Immature natural killer cell (primary cell): ENCODE results near the gene JAK1. TPM values are rescaled to one million over a fixed set of nuclear protein-coding genes. Genes with fewer than 3 reads are reported as not detected.
A peak's percentile ranks its signal among the peaks of the same experiment; 100 is the strongest.

Experiments
- DNase-seq, 3 donors: peaks; one replicate each; pipeline ENCODE4 v3.0.0; 2022; ENCODE audit warnings: mixed read lengths in 1 of 3
- H3K27ac Mint-ChIP-seq, 6 donors: one replicate each; pipeline ENCODE4 v1.8.0; 2020; ENCODE audit warnings: mixed read lengths in 6 of 6, mild to moderate bottlenecking in 5 of 6, inconsistent platforms in 4 of 6, moderate library complexity in 3 of 6
- H3K27me3 Mint-ChIP-seq, 3 donors: one replicate each; pipeline ENCODE4 v1.8.0; 2020 to 2021; ENCODE audit warnings: low read depth in 3 of 3, mild to moderate bottlenecking in 3 of 3, mixed read lengths in 3 of 3, moderate library complexity in 3 of 3, inconsistent platforms in 1 of 3
- H3K36me3 Mint-ChIP-seq, 3 donors: one replicate each; pipeline ENCODE4 v1.8.0; 2020; ENCODE audit warnings: mixed read lengths in 3 of 3, inconsistent platforms in 2 of 3, mild to moderate bottlenecking in 2 of 3
- H3K4me1 Mint-ChIP-seq, 2 donors: one replicate each; pipeline ENCODE4 v1.8.0; 2020; ENCODE audit warnings: inconsistent platforms in 2 of 2, mild to moderate bottlenecking in 2 of 2, mixed read lengths in 2 of 2, moderate library complexity in 1 of 2
- H3K4me3 Mint-ChIP-seq, 5 donors: one replicate each; pipeline ENCODE4 v1.8.0; 2020; ENCODE audit warnings: mild to moderate bottlenecking in 5 of 5, mixed read lengths in 5 of 5, inconsistent platforms in 3 of 5, moderate library complexity in 3 of 5
- H3K9me3 Mint-ChIP-seq, 6 donors: one replicate each; pipeline ENCODE4 v1.8.0; 2020; ENCODE audit warnings: mild to moderate bottlenecking in 6 of 6, mixed read lengths in 6 of 6, inconsistent platforms in 4 of 6, moderate library complexity in 3 of 6
- polyA plus RNA-seq, 3 donors: library from polyadenylated mRNA; unstranded; fragments of 300-500 nt; fragmentation: Illumina TruSeq; gene quantifications; one replicate each; pipeline ENCODE4 v1.2.3, GENCODE V29; 2021

The JAK1 gene
- polyA plus RNA-seq, 3 donors from 2014 or later: 265 to 734 (median 416) TPM

DNA sequence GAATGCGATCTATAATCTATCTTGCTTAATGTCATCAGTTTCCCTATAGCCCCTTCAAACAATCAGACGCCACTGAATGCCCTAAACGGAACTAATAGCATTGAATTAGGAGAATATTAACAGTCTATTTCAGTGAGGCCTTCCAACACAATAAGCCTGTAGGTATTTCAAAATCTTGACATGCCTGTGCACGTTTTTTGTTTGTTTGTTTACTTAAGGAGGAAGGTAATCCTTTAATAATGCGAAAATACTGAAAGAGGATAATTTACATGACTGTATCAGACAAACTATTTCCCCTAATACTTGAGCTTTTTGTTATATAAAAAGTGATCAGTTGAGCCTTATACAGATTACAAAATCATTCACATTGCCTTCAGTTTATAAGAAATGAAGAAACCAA, 29.0 kb upstream of the JAK1 start:
- Mint-ChIP-seq H3K4me1 (peaks cover 11 to 14% of the 10 kb centered on the region in 2 donors), H3K36me3 (peaks cover 0 to 3% (median 0%) of the 10 kb centered on the region in 3 donors), H3K27ac (no peak overlapping the region), H3K4me3 (no peak overlapping the region), H3K9me3 (no peaks in the 10 kb centered on the region), H3K27me3 (peaks cover 0 to 2% (median 0%) of the 10 kb centered on the region in 3 donors)
- DNase-seq: no peak

DNA sequence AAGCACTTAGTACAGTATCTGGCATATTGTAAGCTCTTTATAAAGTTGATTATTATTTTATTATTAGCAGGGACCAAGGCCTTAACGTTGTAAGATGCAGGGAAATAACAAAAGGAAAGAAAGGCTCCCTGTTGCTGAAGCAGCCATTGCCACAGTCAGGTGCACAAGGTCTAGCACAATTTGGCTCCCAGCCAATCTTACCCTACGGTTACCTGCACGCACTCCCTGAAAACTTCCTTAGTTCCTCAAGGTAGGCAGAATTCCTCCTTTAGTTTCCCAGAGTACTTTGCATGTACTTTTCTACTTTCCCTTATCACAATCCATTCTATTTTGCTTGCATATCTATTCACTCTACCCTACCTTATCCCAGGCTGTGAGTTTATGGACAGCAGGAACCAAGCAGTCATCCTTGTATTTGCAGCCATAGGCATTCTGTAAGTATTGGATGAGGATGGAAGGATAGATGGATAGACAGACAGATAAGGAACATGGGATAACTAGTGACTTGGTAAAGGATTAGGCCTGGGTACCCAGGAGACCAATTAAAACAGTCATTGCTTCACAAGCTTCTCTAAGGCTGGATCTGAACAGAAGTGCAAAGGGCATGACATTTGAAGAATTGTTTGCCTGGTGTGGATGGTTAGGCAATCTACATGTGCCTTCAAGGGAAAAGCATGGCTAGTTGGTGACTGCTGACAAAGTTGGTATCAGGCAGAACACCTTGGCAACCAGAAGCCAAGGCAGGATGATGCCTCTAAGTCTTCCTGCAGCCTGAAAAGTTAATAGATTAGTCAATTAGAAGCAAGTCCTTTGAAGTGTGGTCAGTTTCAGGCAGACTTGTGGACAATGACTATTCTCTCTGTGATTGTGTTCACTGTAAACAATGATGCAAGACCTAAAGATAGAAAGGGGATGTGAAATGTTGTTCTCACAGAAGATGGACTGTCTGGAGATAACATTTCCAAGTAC, 20.8 kb upstream of the JAK1 start:
- peaks cover 12 to 18% of the 10 kb centered on the region in 2 donors for H3K4me1 Mint-ChIP-seq
- H3K9me3 Mint-ChIP-seq: no peaks in the 10 kb centered on the region
- DNase-seq: no peak
- H3K27ac Mint-ChIP-seq: peak overlapping the region in 1 of 6 donors; percentile 31
- no peaks in the 10 kb centered on the region for H3K27me3 Mint-ChIP-seq
- H3K36me3 Mint-ChIP-seq: peaks cover 0 to 5% (median 0%) of the 10 kb centered on the region in 3 donors
- H3K4me3 Mint-ChIP-seq: no peak overlapping the region

GRCh38 chr1:64984737-64985136, 18.4 kb upstream of the JAK1 start:
- Mint-ChIP-seq H3K27ac (peak overlapping the region in 1 of 6 donors; percentile 31), H3K4me1 (peaks cover 6 to 11% of the 10 kb centered on the region in 2 donors), H3K9me3 (no peaks in the 10 kb centered on the region), H3K4me3 (no peak overlapping the region), H3K36me3 (peaks cover 0 to 5% (median 0%) of the 10 kb centered on the region in 3 donors), H3K27me3 (no peaks in the 10 kb centered on the region)
- no peak for DNase-seq

- Mint-ChIP-seq H3K4me3 (no peak overlapping the region), H3K36me3 (peaks cover 0 to 5% (median 0%) of the 10 kb centered on the region in 3 donors), H3K4me1 (peaks cover 6 to 11% of the 10 kb centered on the region in 2 donors), H3K9me3 (no peaks in the 10 kb centered on the region), H3K27ac (no peak overlapping the region), H3K27me3 (no peaks in the 10 kb centered on the region)
- DNase-seq: no peak
These were observed 17.8 kb upstream of the JAK1 start for GRCh38 chr1:64984106-64984505.

GRCh38 chr1:64983110-64983509, 16.8 kb upstream of the JAK1 start:
- H3K27me3 Mint-ChIP-seq: no peaks in the 10 kb centered on the region
- peaks cover 0 to 5% (median 0%) of the 10 kb centered on the region in 3 donors for H3K36me3 Mint-ChIP-seq
- H3K9me3 Mint-ChIP-seq: no peaks in the 10 kb centered on the region
- H3K4me3 Mint-ChIP-seq: no peak overlapping the region
- no peak for DNase-seq
- peaks cover 6 to 11% of the 10 kb centered on the region in 2 donors for H3K4me1 Mint-ChIP-seq
- H3K27ac Mint-ChIP-seq: peak overlapping the region in 2 of 6 donors; percentile 33 to 46

GRCh38 chr1:64981601-64982533, 15.5 kb upstream of the JAK1 start:
- Mint-ChIP-seq H3K4me1 (peaks cover 6 to 11% of the 10 kb centered on the region in 2 donors), H3K27ac (peak overlapping the region in 2 of 6 donors; percentile 14 to 52), H3K9me3 (no peaks in the 10 kb centered on the region), H3K4me3 (no peak overlapping the region), H3K27me3 (peaks cover 0 to 4% (median 0%) of the 10 kb centered on the region in 3 donors), H3K36me3 (peaks cover 0 to 5% (median 0%) of the 10 kb centered on the region in 3 donors)
- DNase-seq: no peak

DNA sequence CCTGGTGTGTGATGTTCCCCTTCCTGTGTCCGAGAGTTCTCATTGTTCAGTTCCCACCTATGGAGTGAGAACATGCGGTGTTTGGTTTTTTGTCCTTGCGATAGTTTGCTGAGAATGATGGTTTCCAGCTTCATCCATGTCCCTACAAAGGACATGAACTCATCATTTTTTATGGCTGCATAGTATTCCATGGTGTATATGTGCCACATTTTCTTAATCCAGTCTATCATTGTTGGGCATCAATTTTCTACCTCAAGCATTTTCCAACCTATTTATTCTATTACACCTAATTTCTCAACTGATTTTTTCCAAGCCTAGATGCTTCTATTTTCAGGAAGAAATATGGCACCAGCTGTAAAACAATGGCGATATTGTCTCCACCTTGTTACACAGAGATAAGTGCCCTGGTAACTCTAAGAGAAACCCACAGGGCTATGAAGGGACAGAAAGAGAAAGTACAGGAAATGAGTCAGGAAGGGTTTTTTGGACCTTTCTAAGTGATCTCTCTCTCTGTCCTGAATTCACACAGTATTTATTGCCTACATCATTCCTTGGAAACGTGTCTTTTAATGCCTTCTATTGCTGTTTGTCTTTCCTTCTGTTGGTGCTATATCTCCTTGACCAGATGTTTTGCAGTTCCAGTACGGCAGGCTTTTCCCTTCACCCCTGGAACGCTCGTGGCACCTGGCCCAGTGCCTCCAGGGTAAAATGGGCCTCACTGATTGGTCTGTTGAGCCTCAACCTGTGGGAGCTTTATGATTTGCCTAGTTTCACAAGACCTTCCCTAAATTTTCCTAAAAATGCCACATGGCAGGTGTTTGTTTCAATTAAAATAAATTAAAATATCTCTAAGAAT, 14.6 kb upstream of the JAK1 start:
- no peak for DNase-seq
- H3K36me3 Mint-ChIP-seq: peaks cover 0 to 5% (median 0%) of the 10 kb centered on the region in 3 donors
- H3K9me3 Mint-ChIP-seq: no peaks in the 10 kb centered on the region
- no peak overlapping the region for H3K4me3 Mint-ChIP-seq
- peaks cover 6 to 11% of the 10 kb centered on the region in 2 donors for H3K4me1 Mint-ChIP-seq
- H3K27me3 Mint-ChIP-seq: peaks cover 0 to 6% (median 0%) of the 10 kb centered on the region in 3 donors
- peak overlapping the region in 1 of 6 donors; percentile 37 for H3K27ac Mint-ChIP-seq

- peaks cover 6 to 12% of the 10 kb centered on the region in 2 donors for H3K4me1 Mint-ChIP-seq
- no peak overlapping the region for H3K27ac Mint-ChIP-seq
- H3K27me3 Mint-ChIP-seq: peaks cover 0 to 6% (median 0%) of the 10 kb centered on the region in 3 donors
- no peaks in the 10 kb centered on the region for H3K9me3 Mint-ChIP-seq
- DNase-seq: no peak
- H3K4me3 Mint-ChIP-seq: no peak overlapping the region
- H3K36me3 Mint-ChIP-seq: no peaks in the 10 kb centered on the region
These were observed 13.0 kb upstream of the JAK1 start for GRCh38 chr1:64979358-64979757.

- Mint-ChIP-seq H3K36me3 (no peaks in the 10 kb centered on the region), H3K27ac (no peak overlapping the region), H3K4me3 (no peak overlapping the region), H3K4me1 (peaks cover 11 to 19% of the 10 kb centered on the region in 2 donors), H3K9me3 (no peaks in the 10 kb centered on the region), H3K27me3 (peaks cover 0 to 6% (median 2%) of the 10 kb centered on the region in 3 donors)
- DNase-seq: no peak
These were observed 10.0 kb upstream of the JAK1 start for GRCh38 chr1:64976361-64976760.

- no peak overlapping the region for H3K27ac Mint-ChIP-seq
- no peak overlapping the region for H3K4me3 Mint-ChIP-seq
- H3K27me3 Mint-ChIP-seq: peaks cover 0 to 6% (median 2%) of the 10 kb centered on the region in 3 donors
- DNase-seq: no peak
- no peaks in the 10 kb centered on the region for H3K9me3 Mint-ChIP-seq
- peaks cover 5 to 13% of the 10 kb centered on the region in 2 donors for H3K4me1 Mint-ChIP-seq
- H3K36me3 Mint-ChIP-seq: no peaks in the 10 kb centered on the region
These were observed 9.4 kb upstream of the JAK1 start for GRCh38 chr1:64975740-64976139.

DNA sequence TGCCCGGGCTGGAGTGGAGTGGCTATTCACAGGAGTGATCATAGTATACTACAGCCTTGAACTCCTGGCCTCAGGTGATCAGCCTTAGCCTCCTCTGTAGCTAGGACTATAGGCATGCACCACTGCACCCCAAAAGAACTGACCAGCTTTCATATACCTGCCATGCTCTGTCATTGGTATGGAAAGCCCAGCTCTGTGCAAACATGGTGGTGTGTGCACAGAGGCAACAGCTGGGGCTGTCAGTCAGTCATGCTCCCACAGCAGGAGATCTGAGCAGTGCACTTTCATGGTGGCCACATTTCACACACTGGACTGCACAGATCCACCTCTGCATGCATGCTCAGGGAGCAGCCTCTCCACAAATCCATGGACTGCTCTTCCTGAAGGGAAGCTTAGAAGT, 8.8 kb upstream of the JAK1 start:
- no peak overlapping the region for H3K4me3 Mint-ChIP-seq
- H3K9me3 Mint-ChIP-seq: no peaks in the 10 kb centered on the region
- H3K27ac Mint-ChIP-seq: no peak overlapping the region

DNA sequence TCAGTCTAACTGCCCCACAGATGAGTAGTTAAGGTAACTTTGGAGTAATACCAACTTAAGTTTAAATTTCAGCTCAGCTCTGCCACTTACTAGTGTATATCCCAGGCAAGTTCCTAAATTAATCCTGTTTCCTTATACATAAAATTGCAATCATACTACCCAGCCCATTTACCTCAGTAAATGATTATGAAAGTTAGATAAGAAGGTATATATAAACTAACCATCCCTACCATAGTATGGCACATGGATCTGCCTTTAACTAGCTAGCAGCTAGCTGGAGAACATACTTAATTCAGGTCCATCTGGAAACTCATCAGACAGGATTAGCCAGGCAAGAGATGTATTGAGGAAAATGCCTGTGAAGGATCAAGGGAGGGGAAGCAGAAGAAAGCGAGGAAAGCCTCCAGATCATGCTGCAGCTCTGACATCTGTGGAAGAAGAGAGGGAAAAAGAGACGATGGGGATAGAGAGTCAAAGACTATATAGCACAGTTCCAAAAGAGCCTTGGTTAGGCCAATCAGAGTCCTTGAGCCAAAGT, 8.0 kb upstream of the JAK1 start:
- Mint-ChIP-seq H3K9me3 (no peaks in the 10 kb centered on the region), H3K27me3 (peaks cover 0 to 6% (median 2%) of the 10 kb centered on the region in 3 donors), H3K4me3 (no peak overlapping the region), H3K36me3 (no peaks in the 10 kb centered on the region), H3K27ac (no peak overlapping the region), H3K4me1 (peaks cover 5 to 11% of the 10 kb centered on the region in 2 donors)
- no peak for DNase-seq

More for the DNA sequence above, 8.8 kb upstream of the JAK1 start:
- H3K27me3 Mint-ChIP-seq: peaks cover 0 to 6% (median 2%) of the 10 kb centered on the region in 3 donors
- no peak for DNase-seq
- peaks cover 5 to 11% of the 10 kb centered on the region in 2 donors for H3K4me1 Mint-ChIP-seq
- H3K36me3 Mint-ChIP-seq: no peaks in the 10 kb centered on the region
